Measurements from ENCODE around the gene YIPF6. TPM values are rescaled to one million over a fixed set of nuclear protein-coding genes. Genes with fewer than 3 reads are reported as not detected.
"Not testable (repeated sequence)": the region's sequence is repeated elsewhere in the genome, so short reads cannot be mapped to it uniquely, and the experiment has no call there.

The YIPF6 gene
- total and polyA plus RNA-seq, 7 donors: 12.9 to 43.3 (median 30.4) TPM

GRCh38 chrX:68511255-68511654, 12.4 kb downstream of the YIPF6 start:
- DNase-seq (no peak), ATAC-seq (peak in 3 of 4 donors; percentile 42 to 74 (median 68))
- Histone ChIP-seq H3K4me3 (no peak overlapping the region), H3K9me3 (no peaks in the 10 kb centered on the region), H3K36me3 (ENCODE audit: insufficient read depth in 1 of 2, low read depth in 1 of 2) (peaks cover 0 to 52% of the 10 kb centered on the region in 2 donors), H3K4me1 (peaks cover 9% of the 10 kb centered on the region), H3K27ac (no peak overlapping the region), H3K27me3 (ENCODE audit: insufficient read depth in 3 of 3, low read length in 2 of 3) (no peaks in the 10 kb centered on the region)
- peak; percentile 88 for TF ChIP-seq CTCF (IDR thresholded peaks at IDR 0.05)
- WGBS, 3 donors: 9 to 25% (median 21%) methylated on average over 3 of the region's 3 CpGs
- intact Hi-C loops (cut with DNase I): loop anchor here (5.0 to 10.0 kb wide), 4 partner anchors 194 to 296 kb away; no protein-coding TSS in a partner anchor

GRCh38 chrX:68524680-68525079, 25.8 kb downstream of the YIPF6 start:
- ATAC-seq; H3K9me3 ChIP-seq; H3K4me1 ChIP-seq; H3K27ac ChIP-seq; DNase-seq; H3K27me3 ChIP-seq (ENCODE audit: insufficient read depth in 3 of 3, low read length in 2 of 3); intact Hi-C loops (cut with DNase I); H3K4me3 ChIP-seq: not testable (repeated sequence)
- 82 to 99% (median 95%) methylated on average over 2 of the region's 2 CpGs for WGBS, 3 donors
- H3K36me3 ChIP-seq (ENCODE audit: insufficient read depth in 1 of 2, low read depth in 1 of 2): peaks cover 0 to 69% of the 10 kb centered on the region in 2 donors

GRCh38 chrX:68532831-68533533, 34.1 kb downstream of the YIPF6 start:
- Histone ChIP-seq H3K27ac (peak overlapping the region; percentile 46), H3K36me3 (ENCODE audit: insufficient read depth in 1 of 2, low read depth in 1 of 2) (peaks cover 0 to 30% of the 10 kb centered on the region in 2 donors)
- intact Hi-C loops (cut with DNase I): loop anchor here in 1 of 2 donors (1.0 kb wide), 1 partner anchor 24 kb away; no protein-coding TSS in a partner anchor

GRCh38 chrX:68533656-68534055, 34.8 kb downstream of the YIPF6 start:
- H3K4me1 ChIP-seq: peaks cover 3% of the 10 kb centered on the region
- intact Hi-C loops (cut with DNase I): no loop called here
- H3K27ac ChIP-seq: peak overlapping the region; percentile 46
- H3K9me3 ChIP-seq: no peaks in the 10 kb centered on the region
- no peak for DNase-seq
- WGBS, 3 donors: 51 to 69% (median 63%) methylated on average over 2 of the region's 2 CpGs
- no peak for ATAC-seq
- no peak overlapping the region for H3K4me3 ChIP-seq
- peaks cover 0 to 26% of the 10 kb centered on the region in 2 donors for H3K36me3 ChIP-seq (ENCODE audit: insufficient read depth in 1 of 2, low read depth in 1 of 2)
- peaks cover 0 to 9% (median 0%) of the 10 kb centered on the region in 3 donors for H3K27me3 ChIP-seq (ENCODE audit: insufficient read depth in 3 of 3, low read length in 2 of 3)
- no peak for TF ChIP-seq CTCF (IDR thresholded peaks at IDR 0.05)

More at GRCh38 chrX:68532831-68533533, 34.1 kb downstream of the YIPF6 start:
- H3K4me3 ChIP-seq: no peak overlapping the region
- WGBS, 3 donors: 22 to 59% (median 55%) methylated on average over 1 of the region's 1 CpG
- peaks cover 0 to 9% (median 0%) of the 10 kb centered on the region in 3 donors for H3K27me3 ChIP-seq (ENCODE audit: insufficient read depth in 3 of 3, low read length in 2 of 3)
- peaks cover 3% of the 10 kb centered on the region for H3K4me1 ChIP-seq
- peak; percentile 51 to 80 (median 62) for ATAC-seq
- no peak for TF ChIP-seq CTCF (IDR thresholded peaks at IDR 0.05)
- no peaks in the 10 kb centered on the region for H3K9me3 ChIP-seq
- DNase-seq: no peak

GRCh38 chrX:68534691-68535090, 35.8 kb downstream of the YIPF6 start:
- Histone ChIP-seq H3K4me1 (peaks cover 3% of the 10 kb centered on the region), H3K27ac (no peak overlapping the region), H3K9me3 (no peaks in the 10 kb centered on the region), H3K27me3 (ENCODE audit: insufficient read depth in 3 of 3, low read length in 2 of 3) (peaks cover 0 to 8% (median 0%) of the 10 kb centered on the region in 3 donors), H3K4me3 (no peak overlapping the region), H3K36me3 (ENCODE audit: insufficient read depth in 1 of 2, low read depth in 1 of 2) (peaks cover 0 to 16% of the 10 kb centered on the region in 2 donors)
- intact Hi-C loops (cut with DNase I): no loop called here
- WGBS, 3 donors: 65 to 89% (median 75%) methylated on average over 4 of the region's 4 CpGs
- ATAC-seq (no peak), DNase-seq (no peak)
- TF ChIP-seq CTCF (IDR thresholded peaks at IDR 0.05): no peak
